H1 (cell line): ENCODE data around the gene ZNF471.

Source experiments
- GABPA ChIP-seq: IDR thresholded peaks from 2 replicates; pipeline ENCODE4 v1.6.1; 2011; ENCODE audit warnings: mild to moderate bottlenecking, low read length, moderate library complexity, borderline replicate concordance; ENCODE audit not compliant: insufficient read depth
- POLR2A ChIP-seq, 2 experiments: IDR thresholded peaks; 1 replicate in 1 of 2; 2 replicates in 1 of 2; pipeline ENCODE4 v1.6.1; 2011; ENCODE audit warnings: low read depth in 2 of 2, low read length in 2 of 2, mild to moderate bottlenecking in 2 of 2; ENCODE audit errors: control extremely low read depth in 1 of 2
- POLR2AphosphoS5 ChIP-seq: IDR thresholded peaks from 2 replicates; pipeline ENCODE4 v1.6.1; 2011; ENCODE audit warnings: low read depth, low read length
- RAD21 ChIP-seq, 2 experiments: IDR thresholded peaks in 1 of 2; conservative IDR thresholded peaks in 1 of 2; 2 replicates each; pipeline ENCODE4 v1.6.1; 2011; ENCODE audit warnings: low read depth in 2 of 2, low read length in 2 of 2, improper control_type of control experiment in 1 of 2, inconsistent platforms in 1 of 2, mild to moderate bottlenecking in 1 of 2, moderate library complexity in 1 of 2
- SAP30 ChIP-seq: fragments of 300-600 bp; sonication (generic); IDR thresholded peaks from 2 replicates; pipeline ENCODE4 v1.7.1; 2012; ENCODE audit warnings: low read length, moderate library complexity, mild to moderate bottlenecking, inconsistent platforms; ENCODE audit not compliant: insufficient read depth, insufficient replicate concordance
- ZNF274 ChIP-seq: IDR thresholded peaks from 2 replicates; pipeline ENCODE4 v1.7.0; 2012; ENCODE audit warnings: low read length, borderline replicate concordance; ENCODE audit errors: extremely low read depth
- TF ChIP-seq, protein P1 (sequence below), 3 experiments: IDR thresholded peaks; 1 replicate in 2 of 3; 2 replicates in 1 of 3; pipeline versions ENCODE4 v1.5.1 to v1.6.1; 2011; ENCODE audit warnings: low read length in 3 of 3, mild to moderate bottlenecking in 3 of 3, inconsistent platforms in 2 of 3, low read depth in 1 of 3, moderate library complexity in 1 of 3; ENCODE audit not compliant: insufficient read depth in 1 of 3; ENCODE audit errors: control extremely low read depth in 1 of 3

DNA sequence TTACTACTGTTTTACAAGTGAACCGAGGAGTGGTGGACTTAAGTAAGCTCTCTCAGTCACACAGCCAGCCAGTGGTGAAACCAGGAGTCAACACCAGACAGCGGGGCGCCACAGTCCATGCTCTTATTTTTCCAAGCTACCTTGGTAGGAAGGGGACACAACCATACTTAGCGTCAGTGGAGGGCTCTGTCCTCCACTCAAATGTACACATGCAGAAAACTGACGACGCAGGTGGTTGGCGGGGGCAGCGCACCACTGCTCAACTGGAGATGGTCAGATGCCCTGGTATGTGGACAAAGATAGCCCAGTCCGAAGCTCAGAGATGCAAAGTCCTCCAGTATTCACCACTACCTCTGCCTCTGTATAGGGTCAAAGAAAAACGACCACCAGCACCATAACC lies 31.6 kb upstream of the ZNF471 start:
- TF ChIP-seq ZNF274 (no peak), RAD21 (IDR thresholded peaks at IDR 0.05 in 1 of 2, conservative IDR thresholded peaks at IDR 0.05 in 1 of 2; ENCODE audit: low read depth in 2 of 2, low read length in 2 of 2) (no peak), POLR2A (IDR thresholded peaks at IDR 0.05; ENCODE audit: control extremely low read depth in 1 of 2, low read depth in 2 of 2, low read length in 2 of 2) (no peak), POLR2AphosphoS5 (no peak), SAP30 (no peak), GABPA (no peak)
- TF ChIP-seq, protein P1, sequence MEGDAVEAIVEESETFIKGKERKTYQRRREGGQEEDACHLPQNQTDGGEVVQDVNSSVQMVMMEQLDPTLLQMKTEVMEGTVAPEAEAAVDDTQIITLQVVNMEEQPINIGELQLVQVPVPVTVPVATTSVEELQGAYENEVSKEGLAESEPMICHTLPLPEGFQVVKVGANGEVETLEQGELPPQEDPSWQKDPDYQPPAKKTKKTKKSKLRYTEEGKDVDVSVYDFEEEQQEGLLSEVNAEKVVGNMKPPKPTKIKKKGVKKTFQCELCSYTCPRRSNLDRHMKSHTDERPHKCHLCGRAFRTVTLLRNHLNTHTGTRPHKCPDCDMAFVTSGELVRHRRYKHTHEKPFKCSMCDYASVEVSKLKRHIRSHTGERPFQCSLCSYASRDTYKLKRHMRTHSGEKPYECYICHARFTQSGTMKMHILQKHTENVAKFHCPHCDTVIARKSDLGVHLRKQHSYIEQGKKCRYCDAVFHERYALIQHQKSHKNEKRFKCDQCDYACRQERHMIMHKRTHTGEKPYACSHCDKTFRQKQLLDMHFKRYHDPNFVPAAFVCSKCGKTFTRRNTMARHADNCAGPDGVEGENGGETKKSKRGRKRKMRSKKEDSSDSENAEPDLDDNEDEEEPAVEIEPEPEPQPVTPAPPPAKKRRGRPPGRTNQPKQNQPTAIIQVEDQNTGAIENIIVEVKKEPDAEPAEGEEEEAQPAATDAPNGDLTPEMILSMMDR (IDR thresholded peaks at IDR 0.05; ENCODE audit: control extremely low read depth in 1 of 3, insufficient read depth in 1 of 3, low read depth in 1 of 3, low read length in 3 of 3) = no peak
